ENCODE results near the gene DNAAF9. TPM values are rescaled to one million over a fixed set of nuclear protein-coding genes. Genes with fewer than 3 reads are reported as not detected.

DNAAF9 gene
- total and polyA plus RNA-seq, 2 donors (not counting 3 experiments of a cell fraction or from before 2014, with no cell fraction given): 7.6 to 20.9 TPM

DNA sequence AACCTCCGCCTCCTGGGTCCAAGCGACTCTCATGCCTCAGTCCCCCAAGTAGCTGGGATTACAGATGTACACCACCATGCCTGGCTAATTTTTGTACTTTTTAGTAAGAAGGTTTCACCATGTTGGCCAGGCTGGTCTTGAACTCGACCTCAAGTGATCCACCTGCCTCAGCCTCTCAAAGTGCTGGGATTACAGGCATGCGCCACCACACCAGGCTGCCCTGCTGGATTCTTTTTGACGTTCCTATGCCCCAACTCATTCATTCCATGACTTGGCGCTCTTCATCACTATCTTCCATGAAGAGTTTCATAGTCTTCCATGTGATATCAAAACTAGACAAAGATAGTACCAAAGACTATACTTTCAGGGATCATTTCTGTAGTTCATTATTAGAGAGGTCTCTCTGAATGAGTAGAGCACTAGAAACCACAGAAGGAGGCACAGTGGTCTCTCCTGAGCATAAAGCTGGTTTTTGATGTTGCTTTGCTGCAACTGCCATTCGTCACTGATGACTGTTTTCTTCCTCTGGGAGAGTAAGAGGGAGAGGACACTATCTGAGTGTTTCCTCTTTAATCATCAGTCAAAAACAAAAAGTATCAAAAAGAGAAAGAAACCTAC lies 23.5 kb downstream of the DNAAF9 start:
- no peak for FAIRE-seq
- TF ChIP-seq JUN (IDR thresholded peaks at IDR 0.05; ENCODE audit: borderline replicate concordance, insufficient read depth, insufficient read length, low read depth): no peak
- no peak for TF ChIP-seq CTCF (IDR thresholded peaks at IDR 0.05; ENCODE audit: extremely low read depth in 1 of 2, insufficient read depth in 1 of 2, low read depth in 1 of 2, low read length in 2 of 2)
- no peak for TF ChIP-seq FOS (IDR thresholded peaks at IDR 0.05; ENCODE audit: borderline replicate concordance, insufficient read depth, low read length)
- no peak for TF ChIP-seq MYC (IDR thresholded peaks at IDR 0.05; ENCODE audit: low read depth, low read length)
- no peak for TF ChIP-seq POLR2A (IDR thresholded peaks at IDR 0.05; ENCODE audit: low read depth, low read length)
- TF ChIP-seq EZH2 (IDR thresholded peaks at IDR 0.05; ENCODE audit: borderline replicate concordance, low read depth, low read length, severe bottlenecking): no peak
- TF ChIP-seq POLR2AphosphoS5 (IDR thresholded peaks at IDR 0.05; ENCODE audit: insufficient read depth, low read depth, low read length): no peak
- TF ChIP-seq, protein P1, sequence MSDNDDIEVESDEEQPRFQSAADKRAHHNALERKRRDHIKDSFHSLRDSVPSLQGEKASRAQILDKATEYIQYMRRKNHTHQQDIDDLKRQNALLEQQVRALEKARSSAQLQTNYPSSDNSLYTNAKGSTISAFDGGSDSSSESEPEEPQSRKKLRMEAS (IDR thresholded peaks at IDR 0.05; ENCODE audit: insufficient read depth, insufficient read length): no peak
- no peak for TF ChIP-seq GATA2 (IDR thresholded peaks at IDR 0.05; ENCODE audit: insufficient read depth, insufficient read length, low read depth, low read length)
- H3K36me3 ChIP-seq (ENCODE audit: control insufficient read depth in 2 of 2, extremely low read depth in 1 of 2, insufficient read depth in 2 of 2, low read length in 2 of 2): peaks cover 0 to 4% of the 10 kb centered on the region in 2 experiments
- DNase-seq (ENCODE audit: low read depth, low spot score): no peak
- BruUV-seq (replicated peaks): no TSS peak
- no peaks in the 10 kb centered on the region for H3K9me1 ChIP-seq (replicated peaks; ENCODE audit: control insufficient read depth, extremely low read depth, insufficient read depth, low read length)
- H3K4me3 ChIP-seq (replicated peaks in 1 of 3; ENCODE audit: insufficient read depth in 1 of 3, low read depth in 1 of 3, low read length in 3 of 3): no peak overlapping the region
- H2AFZ ChIP-seq (ENCODE audit: low read depth, low read length): no peak overlapping the region
- CTCF ChIA-PET: no interaction called here
- intact Hi-C loops (cut with micrococcal nuclease) (no loop called here), dilution Hi-C loops (cut with MboI; ENCODE audit: extremely low pct_ligation_motif_present, low sequenced_read_pairs) (no loop called here)
- no peaks in the 10 kb centered on the region for H3K27me3 ChIP-seq (ENCODE audit: control insufficient read depth in 2 of 2, insufficient read depth in 2 of 2, low read length in 2 of 2)
- H3K9me3 ChIP-seq (replicated peaks; ENCODE audit: control insufficient read depth, insufficient read depth, low read length): no peaks in the 10 kb centered on the region
- POLR2A ChIA-PET: no interaction called here
- no peak overlapping the region for H3K27ac ChIP-seq (ENCODE audit: insufficient read depth, low read depth, low read length)
- peaks cover 9% of the 10 kb centered on the region for H4K20me1 ChIP-seq (replicated peaks; ENCODE audit: control insufficient read depth, extremely low read depth, insufficient read depth, low read length)
- peaks cover 1% of the 10 kb centered on the region for H3K4me1 ChIP-seq (ENCODE audit: control insufficient read depth, extremely low read depth, insufficient read depth, low read length)
- no peak overlapping the region for H3K4me2 ChIP-seq (ENCODE audit: insufficient read depth, low read length)
- no peak overlapping the region for H3K9ac ChIP-seq (replicated peaks; ENCODE audit: extremely low read depth, insufficient read depth, low read length)
- H3K79me2 ChIP-seq (ENCODE audit: control insufficient read depth, insufficient read depth, low read length): peaks cover 38% of the 10 kb centered on the region

Data from endothelial cell of umbilical vein (primary cell).